ENCODE measurements around the gene RAI14.
"Not testable (repeated sequence)": the region's sequence is repeated elsewhere in the genome, so short reads cannot be mapped to it uniquely, and the experiment has no call there.

The RAI14 gene

GRCh38 chr5:34694012-34694411 is 37.9 kb downstream of the RAI14 start:
- FAIRE-seq (no peak), DNase-seq (ENCODE audit: insufficient read length, low spot score) (no peak)
- TF ChIP-seq POLR2AphosphoS5 (IDR thresholded peaks at IDR 0.05; ENCODE audit: low read depth, low read length) (no peak), POU2F2 (IDR thresholded peaks at IDR 0.05; ENCODE audit: low read depth, low read length) (no peak), POLR2A (IDR thresholded peaks at IDR 0.05; ENCODE audit: low read depth, low read length) (no peak), PAX5 (IDR thresholded peaks at IDR 0.05; ENCODE audit: insufficient read depth, low read length, severe bottlenecking) (no peak), TAF1 (IDR thresholded peaks at IDR 0.05; ENCODE audit: low read depth, low read length) (no peak), SPI1 (IDR thresholded peaks at IDR 0.05; ENCODE audit: low read depth, low read length) (no peak)

- DNase-seq (ENCODE audit: insufficient read length, low spot score) (no peak), FAIRE-seq (no peak)
- TF ChIP-seq PAX5 (IDR thresholded peaks at IDR 0.05; ENCODE audit: insufficient read depth, low read length, severe bottlenecking) (no peak), POLR2AphosphoS5 (IDR thresholded peaks at IDR 0.05; ENCODE audit: low read depth, low read length) (no peak), TAF1 (IDR thresholded peaks at IDR 0.05; ENCODE audit: low read depth, low read length) (no peak), SPI1 (IDR thresholded peaks at IDR 0.05; ENCODE audit: low read depth, low read length) (no peak), POLR2A (IDR thresholded peaks at IDR 0.05; ENCODE audit: low read depth, low read length) (no peak), POU2F2 (IDR thresholded peaks at IDR 0.05; ENCODE audit: low read depth, low read length) (no peak)
Observed at GRCh38 chr5:34694685-34695084, 38.6 kb downstream of the RAI14 start.

- FAIRE-seq (no peak), DNase-seq (ENCODE audit: insufficient read length, low spot score) (no peak)
- TF ChIP-seq PAX5 (IDR thresholded peaks at IDR 0.05; ENCODE audit: insufficient read depth, low read length, severe bottlenecking), result no peak
- TF ChIP-seq POLR2AphosphoS5 (IDR thresholded peaks at IDR 0.05; ENCODE audit: low read depth, low read length), result no peak
- no peak for TF ChIP-seq POLR2A (IDR thresholded peaks at IDR 0.05; ENCODE audit: low read depth, low read length)
- TF ChIP-seq SPI1 (IDR thresholded peaks at IDR 0.05; ENCODE audit: low read depth, low read length), result no peak
- no peak for TF ChIP-seq POU2F2 (IDR thresholded peaks at IDR 0.05; ENCODE audit: low read depth, low read length)
- no peak for TF ChIP-seq TAF1 (IDR thresholded peaks at IDR 0.05; ENCODE audit: low read depth, low read length)
Observed at GRCh38 chr5:34695275-34696027, 39.3 kb downstream of the RAI14 start.

- FAIRE-seq (no peak), DNase-seq (ENCODE audit: insufficient read length, low spot score) (no peak)
- TF ChIP-seq SPI1 (IDR thresholded peaks at IDR 0.05; ENCODE audit: low read depth, low read length), result no peak
- TF ChIP-seq TAF1 (IDR thresholded peaks at IDR 0.05; ENCODE audit: low read depth, low read length), result no peak
- no peak for TF ChIP-seq PAX5 (IDR thresholded peaks at IDR 0.05; ENCODE audit: insufficient read depth, low read length, severe bottlenecking)
- TF ChIP-seq POU2F2 (IDR thresholded peaks at IDR 0.05; ENCODE audit: low read depth, low read length), result no peak
- no peak for TF ChIP-seq POLR2AphosphoS5 (IDR thresholded peaks at IDR 0.05; ENCODE audit: low read depth, low read length)
- no peak for TF ChIP-seq POLR2A (IDR thresholded peaks at IDR 0.05; ENCODE audit: low read depth, low read length)
Observed at GRCh38 chr5:34697308-34698108, 41.4 kb downstream of the RAI14 start.

- no peak for FAIRE-seq
- no peak for DNase-seq (ENCODE audit: insufficient read length, low spot score)
Observed at GRCh38 chr5:34698109-34698419, 41.9 kb downstream of the RAI14 start.

GRCh38 chr5:34698754-34699153 is 42.6 kb downstream of the RAI14 start:
- DNase-seq (ENCODE audit: insufficient read length, low spot score), result no peak
- TF ChIP-seq TAF1 (IDR thresholded peaks at IDR 0.05; ENCODE audit: low read depth, low read length) (no peak), SPI1 (IDR thresholded peaks at IDR 0.05; ENCODE audit: low read depth, low read length) (no peak), POLR2A (IDR thresholded peaks at IDR 0.05; ENCODE audit: low read depth, low read length) (no peak), POU2F2 (IDR thresholded peaks at IDR 0.05; ENCODE audit: low read depth, low read length) (no peak), PAX5 (IDR thresholded peaks at IDR 0.05; ENCODE audit: insufficient read depth, low read length, severe bottlenecking) (no peak), POLR2AphosphoS5 (IDR thresholded peaks at IDR 0.05; ENCODE audit: low read depth, low read length) (no peak)
- no peak for FAIRE-seq

More at GRCh38 chr5:34698109-34698419, 41.9 kb downstream of the RAI14 start:
- TF ChIP-seq POLR2A (IDR thresholded peaks at IDR 0.05; ENCODE audit: low read depth, low read length), result no peak
- no peak for TF ChIP-seq PAX5 (IDR thresholded peaks at IDR 0.05; ENCODE audit: insufficient read depth, low read length, severe bottlenecking)
- no peak for TF ChIP-seq TAF1 (IDR thresholded peaks at IDR 0.05; ENCODE audit: low read depth, low read length)
- TF ChIP-seq POLR2AphosphoS5 (IDR thresholded peaks at IDR 0.05; ENCODE audit: low read depth, low read length), result no peak
- no peak for TF ChIP-seq POU2F2 (IDR thresholded peaks at IDR 0.05; ENCODE audit: low read depth, low read length)
- TF ChIP-seq SPI1 (IDR thresholded peaks at IDR 0.05; ENCODE audit: low read depth, low read length), result no peak

GRCh38 chr5:34699155-34700077 is 43.3 kb downstream of the RAI14 start:
- FAIRE-seq, result no peak
- no peak for TF ChIP-seq POU2F2 (IDR thresholded peaks at IDR 0.05; ENCODE audit: low read depth, low read length)
- no peak for TF ChIP-seq POLR2A (IDR thresholded peaks at IDR 0.05; ENCODE audit: low read depth, low read length)
- peak; percentile 38; the same call in 1 of the 2 replicates for TF ChIP-seq SPI1 (IDR thresholded peaks at IDR 0.05; ENCODE audit: low read depth, low read length)
- DNase-seq (ENCODE audit: insufficient read length, low spot score), result no peak

GRCh38 chr5:34700078-34700452 is 43.9 kb downstream of the RAI14 start:
- DNase-seq (ENCODE audit: insufficient read length, low spot score) (no peak), FAIRE-seq (no peak)
- TF ChIP-seq POU2F2 (IDR thresholded peaks at IDR 0.05; ENCODE audit: low read depth, low read length) (no peak), SPI1 (IDR thresholded peaks at IDR 0.05; ENCODE audit: low read depth, low read length) (no peak), TAF1 (IDR thresholded peaks at IDR 0.05; ENCODE audit: low read depth, low read length) (no peak), POLR2AphosphoS5 (IDR thresholded peaks at IDR 0.05; ENCODE audit: low read depth, low read length) (no peak), PAX5 (IDR thresholded peaks at IDR 0.05; ENCODE audit: insufficient read depth, low read length, severe bottlenecking) (no peak), POLR2A (IDR thresholded peaks at IDR 0.05; ENCODE audit: low read depth, low read length) (no peak)

- not testable (repeated sequence) for FAIRE-seq; DNase-seq (ENCODE audit: insufficient read length, low spot score)
Observed at GRCh38 chr5:34701442-34701841, 45.3 kb downstream of the RAI14 start.

All from GM12891 (cell line).